Common myeloid progenitor, CD34-positive (primary cell): ENCODE results near the gene ADAMTSL1.

Experiments
- CTCF ChIA-PET: fragments of 350-600 bp; sonication (Branson Sonifier 250); formaldehyde crosslinking; loops from one replicate; lab custom pipeline; 2021; ENCODE audit warnings: antibody characterized with exemption; lab: Charles Lee
- POLR2A ChIA-PET: fragments of 350-600 bp; sonication (Branson Sonifier 250); formaldehyde crosslinking; loops from one replicate; lab custom pipeline; 2021; ENCODE audit warnings: antibody characterized with exemption; lab: Charles Lee
- DNase-seq, 3 donors: peaks; one replicate each; pipeline versions ENCODE4 v3.0.0 to v3.0.0-alpha.2; 2013
- H3K27ac ChIP-seq, 2 experiments: 1 replicate in 1 of 2; 2 replicates in 1 of 2; pipeline ENCODE4 v1.7.0; 2013; ENCODE audit warnings: inconsistent platforms in 2 of 2, low read length in 2 of 2, mild to moderate bottlenecking in 2 of 2, low read depth in 1 of 2, moderate library complexity in 1 of 2; ENCODE audit not compliant: severe bottlenecking in 2 of 2, insufficient read depth in 1 of 2, poor library complexity in 1 of 2
- H3K27me3 ChIP-seq, 5 experiments: replicated peaks in 2 of 5; 1 replicate in 3 of 5; 2 replicates in 2 of 5; pipeline versions ENCODE4 v1.6.1 to v1.7.0; 2013; ENCODE audit warnings: low read length in 4 of 5, mild to moderate bottlenecking in 2 of 5, moderate library complexity in 2 of 5, inconsistent platforms in 1 of 5; ENCODE audit not compliant: insufficient read depth in 5 of 5, control insufficient read depth in 4 of 5
- H3K36me3 ChIP-seq, 4 experiments: 1 replicate in 2 of 4; 2 replicates in 2 of 4; pipeline versions ENCODE4 v1.6.1 to v1.7.0; 2013; ENCODE audit warnings: low read length in 3 of 4, control low read depth in 1 of 4, mild to moderate bottlenecking in 1 of 4; ENCODE audit not compliant: control insufficient read depth in 4 of 4, insufficient read depth in 4 of 4
- H3K4me1 ChIP-seq, 4 experiments: 1 replicate in 3 of 4; 2 replicates in 1 of 4; pipeline versions ENCODE4 v1.6.1 to v1.7.1; 2013; ENCODE audit warnings: low read length in 3 of 4, mild to moderate bottlenecking in 3 of 4, control low read depth in 1 of 4, inconsistent platforms in 1 of 4, moderate library complexity in 1 of 4; ENCODE audit not compliant: control insufficient read depth in 4 of 4, insufficient read depth in 4 of 4; ENCODE audit errors: control extremely low read depth in 1 of 4
- H3K4me3 ChIP-seq, 7 experiments: 1 replicate in 4 of 7; 2 replicates in 3 of 7; pipeline versions ENCODE4 v1.5.1 to v1.7.0; 2013; ENCODE audit warnings: mild to moderate bottlenecking in 7 of 7, low read length in 6 of 7, moderate library complexity in 6 of 7, inconsistent platforms in 2 of 7, low read depth in 2 of 7, control low read depth in 1 of 7; ENCODE audit not compliant: insufficient read depth in 4 of 7, control insufficient read depth in 1 of 7; ENCODE audit errors: extremely low read depth in 1 of 7
- H3K9me3 ChIP-seq, 5 experiments: 1 replicate in 4 of 5; 2 replicates in 1 of 5; pipeline versions ENCODE4 v1.6.1 to v1.7.1; 2013; ENCODE audit warnings: low read length in 4 of 5, mild to moderate bottlenecking in 2 of 5, inconsistent platforms in 1 of 5, low read depth in 1 of 5, moderate library complexity in 1 of 5; ENCODE audit not compliant: control insufficient read depth in 4 of 5, insufficient read depth in 2 of 5; ENCODE audit errors: control extremely low read depth in 1 of 5
- WGBS: methylation state at CpG from one replicate; pipeline ENCODE4 v1.1.5; 2013; ENCODE audit not compliant: insufficient coverage; 5-methylcytosine and 5-hydroxymethylcytosine counted together

Gene ADAMTSL1

GRCh38 chr9:18896004-18896403 is 422.1 kb downstream of the ADAMTSL1 start:
- no peak for DNase-seq
- no peaks in the 10 kb centered on the region for H3K36me3 ChIP-seq
- CTCF ChIA-PET: no interaction called here

GRCh38 chr9:18896531-18897179 is 422.7 kb downstream of the ADAMTSL1 start:
- Histone ChIP-seq H3K27ac (no peak overlapping the region), H3K36me3 (no peaks in the 10 kb centered on the region), H3K9me3 (peaks cover 3 to 17% (median 5%) of the 10 kb centered on the region in 5 experiments), H3K27me3 (no peaks in the 10 kb centered on the region), H3K4me3 (no peak overlapping the region), H3K4me1 (peaks cover 0 to 3% (median 0%) of the 10 kb centered on the region in 4 experiments)
- 94% methylated on average over 2 of the region's 2 CpGs for WGBS
- DNase-seq: no peak
- POLR2A ChIA-PET: no interaction called here
- CTCF ChIA-PET: no interaction called here

More at GRCh38 chr9:18896004-18896403, 422.1 kb downstream of the ADAMTSL1 start:
- Histone ChIP-seq H3K4me3 (no peak overlapping the region), H3K27ac (no peak overlapping the region), H3K27me3 (no peaks in the 10 kb centered on the region), H3K9me3 (peaks cover 3 to 17% (median 5%) of the 10 kb centered on the region in 5 experiments), H3K4me1 (peaks cover 0 to 3% (median 0%) of the 10 kb centered on the region in 4 experiments)
- POLR2A ChIA-PET: no interaction called here

- Histone ChIP-seq H3K4me1 (peaks cover 0 to 3% (median 0%) of the 10 kb centered on the region in 4 experiments), H3K4me3 (no peak overlapping the region), H3K27me3 (no peaks in the 10 kb centered on the region), H3K9me3 (peaks cover 0 to 7% (median 0%) of the 10 kb centered on the region in 5 experiments), H3K27ac (no peak overlapping the region), H3K36me3 (no peaks in the 10 kb centered on the region)
- WGBS: 86% methylated on average over 1 of the region's 2 CpGs
- no peak for DNase-seq
- ChIA-PET CTCF (no interaction called here), POLR2A (no interaction called here)
Observed at GRCh38 chr9:18903450-18903849, 429.5 kb downstream of the ADAMTSL1 start.

GRCh38 chr9:18905028-18905882 is 431.3 kb downstream of the ADAMTSL1 start:
- Histone ChIP-seq H3K4me1 (peaks cover 0 to 5% (median 1%) of the 10 kb centered on the region in 4 experiments), H3K9me3 (peaks cover 0 to 7% (median 0%) of the 10 kb centered on the region in 5 experiments), H3K4me3 (no peak overlapping the region), H3K27ac (no peak overlapping the region), H3K27me3 (peaks cover 0 to 7% (median 0%) of the 10 kb centered on the region in 5 experiments), H3K36me3 (no peaks in the 10 kb centered on the region)
- WGBS: 95% methylated on average over 6 of the region's 11 CpGs
- POLR2A ChIA-PET: no interaction called here
- CTCF ChIA-PET: no interaction called here
- no peak for DNase-seq

- Histone ChIP-seq H3K4me1 (peaks cover 0 to 5% (median 1%) of the 10 kb centered on the region in 4 experiments), H3K27me3 (peaks cover 0 to 11% (median 0%) of the 10 kb centered on the region in 5 experiments), H3K9me3 (peaks cover 0 to 5% (median 0%) of the 10 kb centered on the region in 5 experiments), H3K36me3 (no peaks in the 10 kb centered on the region), H3K4me3 (no peak overlapping the region), H3K27ac (no peak overlapping the region)
- ChIA-PET CTCF (no interaction called here), POLR2A (no interaction called here)
- 98% methylated on average over 7 of the region's 9 CpGs for WGBS
- no peak for DNase-seq
Observed at GRCh38 chr9:18905883-18906629, 432.1 kb downstream of the ADAMTSL1 start.

- CTCF ChIA-PET: no interaction called here
- no peak overlapping the region for H3K27ac ChIP-seq
- no peak overlapping the region for H3K4me3 ChIP-seq
- DNase-seq: no peak
- H3K9me3 ChIP-seq: peaks cover 0 to 5% (median 0%) of the 10 kb centered on the region in 5 experiments
- 99% methylated on average over 9 of the region's 9 CpGs for WGBS
- no peaks in the 10 kb centered on the region for H3K36me3 ChIP-seq
- peaks cover 0 to 5% (median 1%) of the 10 kb centered on the region in 4 experiments for H3K4me1 ChIP-seq
- H3K27me3 ChIP-seq: peaks cover 0 to 16% (median 0%) of the 10 kb centered on the region in 5 experiments
- POLR2A ChIA-PET: no interaction called here
Observed at GRCh38 chr9:18906656-18907395, 432.9 kb downstream of the ADAMTSL1 start.
